NCI-H2227 (cell line): ENCODE measurements around the gene IRS2.

Experiments used
- DNase-seq: peaks from one replicate; lab custom pipeline; 2025; ENCODE audit not compliant: unreplicated experiment; lab: John Stamatoyannopoulos, UW

Gene IRS2

DNA sequence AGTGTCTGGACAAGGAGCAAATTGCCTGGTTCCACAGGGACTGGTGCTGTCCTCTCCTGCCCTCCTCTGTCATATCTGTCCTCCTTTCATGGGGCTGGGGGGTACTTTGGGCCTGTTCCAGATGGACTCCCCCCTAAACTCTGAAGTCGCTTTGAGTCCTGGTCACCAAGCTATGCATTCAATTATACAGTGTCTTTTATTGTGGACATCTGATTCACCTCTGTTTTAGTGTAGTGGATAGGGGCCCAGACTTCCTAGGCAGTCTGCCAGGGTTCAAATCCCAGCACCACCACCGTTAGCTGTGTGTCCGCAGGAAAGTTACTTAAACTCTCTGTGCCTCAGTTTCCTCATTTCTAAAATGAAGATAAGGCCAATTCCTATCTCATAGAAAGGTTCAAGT lies 21.0 kb upstream of the IRS2 start:
- no peak for DNase-seq

DNA sequence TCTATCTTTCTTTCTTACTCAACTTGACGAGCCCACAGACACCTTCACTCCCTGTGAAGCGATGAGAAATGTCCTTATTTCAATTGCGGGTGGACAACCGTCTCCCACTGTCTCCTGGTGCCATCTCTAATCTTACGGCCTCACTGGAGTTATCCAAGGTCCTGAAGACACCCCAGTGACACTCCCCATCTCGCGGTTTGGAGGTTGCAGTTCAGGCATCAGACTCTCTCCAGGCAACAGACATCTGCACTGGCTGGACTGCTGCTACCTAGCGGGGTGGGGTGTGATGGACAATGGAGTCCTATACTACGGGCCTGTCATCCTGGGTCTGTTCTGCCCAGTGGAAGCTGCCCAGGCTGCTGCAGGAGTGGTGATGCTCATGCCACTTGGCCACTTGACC lies 18.3 kb upstream of the IRS2 start:
- DNase-seq = no peak

DNA sequence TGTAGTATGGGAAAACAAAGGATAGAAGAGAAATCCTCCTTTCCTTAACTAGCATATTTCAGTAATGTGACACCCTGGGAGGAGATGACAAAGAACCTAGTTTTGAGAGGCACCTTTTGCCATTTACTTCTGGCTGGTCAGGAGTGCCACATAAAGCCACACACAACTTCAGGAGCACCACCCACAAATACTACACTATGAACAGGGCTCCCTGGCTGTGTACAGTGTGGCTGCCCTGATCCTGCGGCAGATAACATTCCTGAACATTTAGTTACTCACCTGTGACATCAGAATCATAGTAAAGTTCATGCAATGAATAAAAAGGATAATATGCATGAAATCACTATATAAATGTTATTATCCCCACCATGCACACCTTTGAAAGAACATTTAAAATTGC lies 17.4 kb upstream of the IRS2 start:
- no peak for DNase-seq

DNA sequence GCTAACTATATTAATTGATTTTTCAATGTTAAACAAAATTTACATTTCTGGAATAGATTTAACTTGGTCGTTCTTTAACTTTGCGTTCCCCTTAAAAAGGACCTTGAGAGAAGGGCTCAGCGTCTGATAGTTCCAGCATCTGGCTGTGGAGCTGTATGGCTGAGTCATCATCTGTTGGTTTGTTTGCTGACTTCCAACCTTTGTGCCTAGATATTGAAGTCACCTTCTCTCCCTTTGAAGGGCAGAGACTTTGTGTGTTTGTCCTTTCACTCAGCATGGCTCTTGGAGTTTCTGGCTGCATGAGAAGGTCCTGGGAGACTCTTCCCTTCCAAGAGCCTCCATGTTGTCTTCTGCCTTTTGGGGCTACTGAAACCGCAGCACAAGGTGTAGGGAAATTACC lies 16.6 kb upstream of the IRS2 start:
- no peak for DNase-seq

DNA sequence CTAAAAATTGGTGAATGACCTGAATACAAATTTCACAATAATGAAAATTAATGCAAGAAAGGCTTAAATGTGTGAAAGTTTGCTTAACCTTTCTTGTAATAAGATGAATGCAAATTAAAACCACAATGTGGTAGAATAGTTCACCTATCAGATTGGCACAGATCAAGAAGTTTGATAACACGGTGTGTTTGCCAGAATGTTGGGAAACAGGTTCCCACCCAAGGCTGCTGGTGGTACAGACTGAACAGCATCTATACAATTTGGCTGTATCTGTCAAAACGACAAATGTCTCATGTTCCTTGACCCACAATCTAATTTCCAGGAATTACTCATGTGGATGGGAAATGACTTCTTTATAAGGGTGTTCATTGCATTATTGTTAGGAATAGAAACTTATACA lies 8.6 kb upstream of the IRS2 start:
- DNase-seq = no peak

DNA sequence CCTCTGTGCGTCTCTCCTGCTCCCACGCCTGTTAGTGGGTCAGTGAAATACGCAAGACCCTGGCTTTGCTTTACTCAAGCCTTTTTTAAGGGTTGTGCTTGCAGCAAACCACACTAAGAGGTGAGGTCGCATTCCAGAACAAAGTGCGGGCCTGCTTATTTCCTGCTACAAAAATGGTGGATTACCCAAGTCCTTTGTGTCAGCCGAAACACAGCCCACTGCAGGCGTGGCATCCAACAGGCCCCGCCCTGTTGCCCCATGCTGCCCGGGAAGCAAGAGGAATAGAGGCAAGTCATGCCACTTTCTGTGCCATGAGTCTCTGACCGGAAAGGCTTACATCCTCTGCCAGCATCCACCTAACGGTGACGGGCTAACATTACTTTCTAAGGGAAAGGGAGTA lies 7.7 kb upstream of the IRS2 start:
- DNase-seq = no peak

DNA sequence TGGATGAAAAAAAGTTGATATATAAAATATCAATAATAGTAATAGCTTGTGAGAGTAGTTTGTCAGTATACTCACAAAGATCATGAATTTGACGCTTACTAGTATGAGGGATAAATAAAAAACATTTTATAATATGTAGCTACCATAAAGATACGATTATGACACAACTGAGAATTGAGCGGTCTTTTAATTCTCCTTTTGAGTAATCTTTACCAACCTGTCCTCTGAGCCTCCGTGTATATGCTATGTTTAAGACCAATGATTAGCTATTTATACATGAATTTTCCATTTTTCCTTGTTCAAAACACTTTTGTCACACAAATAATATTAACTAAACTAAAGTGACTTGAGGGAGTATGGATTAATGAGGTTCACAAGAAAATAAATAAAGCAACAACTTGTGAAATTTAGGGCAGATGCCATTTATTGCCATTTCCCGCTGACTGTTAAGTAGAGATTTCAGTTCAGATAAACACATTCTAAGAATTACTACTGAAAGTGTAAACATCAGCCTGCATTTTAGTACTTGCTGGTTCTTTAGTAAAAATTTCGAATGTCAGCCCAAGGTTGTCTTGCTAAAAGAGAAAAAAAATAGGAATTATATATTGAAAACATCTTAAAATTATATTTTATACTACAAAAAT lies 6.2 kb upstream of the IRS2 start:
- no peak for DNase-seq

DNA sequence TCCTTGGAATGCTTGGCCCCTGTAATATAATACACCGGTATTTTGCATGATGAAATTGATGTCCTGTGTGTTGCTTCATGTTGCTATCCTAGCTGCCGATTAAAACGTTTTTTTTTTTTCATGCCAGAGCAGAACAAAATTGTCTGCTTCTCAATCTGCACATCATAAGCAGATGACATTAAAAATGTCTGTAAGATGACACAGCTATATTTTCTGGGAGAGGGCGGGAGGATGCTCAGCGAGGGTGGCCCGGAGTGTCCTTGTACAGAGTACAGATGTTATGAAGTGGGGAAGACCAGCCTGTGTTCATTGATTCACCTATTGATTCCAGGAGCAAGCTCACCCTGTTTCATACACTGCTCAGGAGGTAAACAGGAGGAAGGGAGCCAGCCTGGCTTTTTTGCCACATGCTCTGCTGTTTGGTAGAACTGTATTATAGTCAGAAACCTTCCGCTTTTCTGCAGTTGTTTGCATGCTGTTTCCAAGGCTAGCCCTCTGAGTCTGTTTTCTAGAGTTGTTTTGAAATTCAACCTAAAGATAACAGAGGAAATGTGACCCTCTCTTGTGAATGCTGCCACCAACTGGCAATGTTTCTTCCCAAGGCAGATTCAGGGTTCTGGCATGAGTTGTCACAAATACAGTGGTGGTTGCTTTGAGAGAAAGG lies 4.7 kb upstream of the IRS2 start:
- peak; percentile 14 for DNase-seq

DNA sequence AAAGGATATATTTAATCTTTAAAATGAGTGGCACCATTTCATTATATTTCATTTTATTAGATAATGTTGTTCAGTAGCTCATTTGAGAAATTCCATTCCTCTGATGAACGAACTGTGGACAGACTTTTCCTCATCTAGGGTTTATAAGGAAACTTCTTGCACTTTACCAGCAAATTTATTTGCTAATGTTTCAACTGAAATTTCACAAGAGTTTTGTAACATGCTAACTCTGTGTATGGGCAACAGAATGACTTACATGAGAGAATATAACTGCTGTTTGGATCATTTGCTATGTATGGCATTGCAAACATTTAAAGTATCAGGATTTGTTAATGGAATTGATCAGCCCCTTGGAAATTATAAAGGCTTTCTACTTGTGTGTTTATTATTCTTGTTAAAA lies 3.7 kb upstream of the IRS2 start:
- no peak for DNase-seq

DNA sequence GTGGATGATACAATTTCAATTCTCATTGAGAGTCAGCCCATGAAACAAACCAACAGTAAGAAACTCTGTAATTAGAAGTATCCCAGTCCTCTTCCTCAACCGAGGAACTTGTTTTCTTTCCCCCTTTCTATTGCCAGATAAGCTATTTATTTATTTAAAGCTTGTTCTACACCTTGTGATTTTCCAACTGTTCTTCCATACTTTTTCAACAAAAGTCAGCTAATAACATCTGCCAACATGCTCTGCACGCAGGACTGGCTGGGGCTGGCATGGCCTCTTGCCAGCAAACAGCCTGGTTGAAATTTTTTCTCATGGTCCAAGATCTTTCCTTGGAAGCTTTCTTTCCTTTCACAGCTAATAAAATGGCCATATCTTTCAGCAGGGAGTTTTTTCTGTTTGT lies 2.9 kb upstream of the IRS2 start:
- no peak for DNase-seq

DNA sequence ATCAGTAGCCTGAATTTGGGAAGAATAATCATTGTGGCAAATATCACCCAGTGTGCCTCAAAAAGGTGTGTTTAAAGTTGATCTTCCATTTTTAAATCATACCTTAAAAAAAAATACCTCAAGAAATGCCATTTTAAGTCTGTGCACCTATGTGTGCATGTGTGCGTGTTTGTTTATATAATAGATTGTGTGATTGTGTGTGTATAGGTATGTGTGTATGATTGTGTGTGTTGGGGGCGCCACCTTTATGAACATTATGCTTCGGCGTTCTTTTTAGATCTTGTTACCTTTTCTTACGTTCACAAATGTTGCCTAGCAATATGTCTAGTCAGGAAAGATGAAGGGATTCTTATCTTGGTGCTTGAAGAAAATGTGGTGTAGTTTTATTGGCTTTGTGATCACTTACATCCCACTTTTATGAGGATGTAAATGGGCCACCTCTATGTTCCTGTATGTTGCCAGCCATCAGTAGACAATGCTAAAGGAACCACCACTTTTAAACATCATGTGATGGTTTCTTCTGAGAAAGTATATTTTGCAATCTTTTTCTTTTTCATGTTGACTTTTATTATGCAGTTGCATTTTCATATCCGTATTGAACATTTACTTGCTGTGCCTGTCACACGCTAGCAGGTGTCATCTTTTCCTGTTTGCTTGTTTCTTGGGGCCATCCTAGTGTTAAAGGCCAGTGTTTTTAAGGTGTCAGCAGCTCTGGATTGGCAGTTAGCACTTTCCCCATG lies 2.2 kb upstream of the IRS2 start:
- no peak for DNase-seq

DNA sequence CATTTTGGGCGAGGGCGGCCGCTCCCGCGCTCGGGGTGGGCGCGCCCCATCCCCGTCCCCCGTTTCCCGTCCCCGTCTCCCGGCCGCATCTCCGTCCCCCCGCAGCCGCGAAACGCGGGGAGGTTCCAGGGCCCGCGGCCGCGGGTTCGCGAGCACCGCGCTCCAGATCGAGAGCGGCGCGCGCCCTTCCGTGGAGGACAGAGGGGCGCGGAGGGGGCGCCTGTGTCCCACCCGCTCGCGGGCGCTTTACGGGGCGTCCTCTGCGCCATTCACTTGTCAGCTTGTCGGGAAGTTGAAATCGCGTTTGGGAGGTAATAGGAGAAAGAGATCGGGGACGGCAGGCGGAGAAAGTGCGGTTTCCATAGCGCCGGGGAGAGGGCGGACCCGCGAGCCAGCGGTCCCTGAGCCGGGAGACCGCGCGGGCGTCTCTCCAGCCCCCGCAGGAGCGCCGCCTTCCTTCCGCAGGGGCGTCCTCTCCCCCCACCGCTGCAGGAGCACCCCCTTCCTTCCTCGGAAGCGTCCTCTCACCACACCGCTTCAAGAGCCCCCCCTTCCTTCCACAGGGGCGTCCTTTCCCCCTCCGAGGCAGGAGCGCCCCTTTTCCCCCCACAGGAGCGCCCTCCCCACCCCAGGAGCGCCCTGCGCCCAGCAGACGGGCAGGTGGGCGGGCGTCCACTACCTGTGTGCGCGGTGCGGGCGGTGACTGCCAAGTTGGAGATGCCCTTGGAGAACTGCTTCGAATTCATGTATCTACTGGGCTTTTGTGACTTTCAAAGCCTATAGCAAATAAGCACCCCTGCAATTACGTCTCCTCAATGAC lies 962 bp upstream of the IRS2 start:
- DNase-seq = peak; percentile 64

DNA sequence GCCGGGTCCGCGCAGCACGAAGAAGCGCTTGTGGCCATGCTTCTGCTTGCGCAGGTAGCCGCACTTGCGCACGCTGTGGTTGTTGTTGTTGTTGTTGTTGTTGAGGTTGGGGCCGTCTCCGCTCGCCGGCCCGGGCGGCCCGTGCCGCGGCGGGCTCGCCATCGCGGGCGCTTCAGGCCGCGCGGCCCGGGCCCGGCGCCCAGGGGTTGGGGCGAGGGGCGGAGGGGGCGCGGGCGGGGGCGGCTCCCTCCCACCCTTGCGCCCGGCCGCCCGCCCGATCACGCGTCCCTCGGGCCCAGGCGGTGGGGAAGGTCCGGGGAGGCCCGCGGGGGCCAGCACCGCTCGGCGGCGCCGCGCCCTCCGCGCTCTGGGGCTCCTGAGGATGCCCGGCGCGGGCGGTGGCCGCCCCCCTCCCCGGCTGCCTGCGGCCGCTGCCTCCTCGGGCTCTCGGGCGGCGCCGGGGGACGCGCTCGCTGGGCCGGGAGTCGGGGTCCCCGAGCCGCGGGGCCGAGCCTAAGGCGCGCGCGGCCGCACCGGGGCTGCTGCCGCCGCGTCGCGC lies 412 bp downstream of the IRS2 start:
- peak; percentile 64 for DNase-seq

DNA sequence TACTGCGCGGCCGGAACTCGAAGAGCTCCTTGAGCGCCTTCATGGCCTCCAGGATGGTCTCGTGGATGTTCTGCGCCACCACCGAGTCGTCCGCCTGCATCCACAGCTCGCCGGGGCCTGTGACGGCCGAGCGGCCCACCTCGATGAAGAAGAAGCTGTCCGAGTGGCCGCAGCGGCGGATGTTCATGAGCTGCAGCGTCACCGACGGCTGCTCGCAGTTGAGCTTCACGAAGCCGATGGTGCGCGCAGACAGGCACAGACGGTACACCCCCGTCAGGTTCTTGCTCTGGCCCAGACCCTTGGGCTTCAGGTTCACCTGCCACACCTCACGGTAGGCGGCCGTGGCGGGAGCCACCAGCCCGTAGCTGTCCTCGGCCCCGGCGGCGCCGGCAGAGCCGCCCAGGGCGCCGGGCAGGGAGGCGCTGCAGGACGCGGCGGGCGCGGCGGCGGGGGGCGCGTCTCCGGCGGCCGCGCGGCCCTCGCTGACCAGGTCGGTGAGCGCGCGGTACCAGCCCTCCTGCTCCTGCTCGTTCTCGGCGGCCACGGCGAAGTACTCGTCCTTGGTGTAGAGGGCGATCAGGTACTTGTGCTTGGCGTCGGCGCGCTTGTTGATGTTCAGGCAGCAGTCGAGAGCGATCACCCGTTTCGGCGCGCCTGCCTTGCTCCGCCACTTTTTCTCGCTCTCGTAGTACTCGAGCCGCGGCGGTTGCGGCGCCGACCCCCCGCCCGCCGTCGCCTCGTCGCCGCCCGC lies 1.1 kb downstream of the IRS2 start:
- DNase-seq = peak; percentile 48

DNA sequence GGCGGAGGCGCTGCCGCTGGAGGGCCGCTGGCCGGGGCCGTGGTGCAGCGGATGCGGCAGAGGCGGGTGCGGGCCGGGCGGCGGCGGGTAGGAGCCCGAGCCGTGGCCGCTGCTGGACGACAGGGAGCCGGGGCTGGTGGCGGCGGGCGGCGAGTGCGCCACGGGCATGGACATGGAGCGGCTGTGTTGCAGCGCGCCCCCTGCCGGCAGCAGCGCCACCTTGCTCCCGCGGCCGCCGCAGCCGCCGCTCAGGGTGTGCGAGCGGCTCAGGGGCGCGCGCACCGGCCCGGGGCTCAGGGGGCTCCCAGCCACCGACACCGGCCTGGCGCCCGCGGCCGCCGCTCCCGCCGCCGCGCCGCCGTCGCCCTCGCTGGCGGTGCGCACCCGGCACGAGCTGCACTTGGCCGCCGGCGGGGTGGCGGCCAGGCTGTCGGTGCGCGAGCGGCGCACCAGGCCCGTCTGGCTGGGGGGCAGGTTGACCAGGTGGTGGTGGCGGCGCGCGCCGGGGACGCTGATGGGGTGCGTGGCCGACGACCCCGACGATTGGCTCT lies 1.7 kb downstream of the IRS2 start:
- DNase-seq = peak; percentile 75

DNA sequence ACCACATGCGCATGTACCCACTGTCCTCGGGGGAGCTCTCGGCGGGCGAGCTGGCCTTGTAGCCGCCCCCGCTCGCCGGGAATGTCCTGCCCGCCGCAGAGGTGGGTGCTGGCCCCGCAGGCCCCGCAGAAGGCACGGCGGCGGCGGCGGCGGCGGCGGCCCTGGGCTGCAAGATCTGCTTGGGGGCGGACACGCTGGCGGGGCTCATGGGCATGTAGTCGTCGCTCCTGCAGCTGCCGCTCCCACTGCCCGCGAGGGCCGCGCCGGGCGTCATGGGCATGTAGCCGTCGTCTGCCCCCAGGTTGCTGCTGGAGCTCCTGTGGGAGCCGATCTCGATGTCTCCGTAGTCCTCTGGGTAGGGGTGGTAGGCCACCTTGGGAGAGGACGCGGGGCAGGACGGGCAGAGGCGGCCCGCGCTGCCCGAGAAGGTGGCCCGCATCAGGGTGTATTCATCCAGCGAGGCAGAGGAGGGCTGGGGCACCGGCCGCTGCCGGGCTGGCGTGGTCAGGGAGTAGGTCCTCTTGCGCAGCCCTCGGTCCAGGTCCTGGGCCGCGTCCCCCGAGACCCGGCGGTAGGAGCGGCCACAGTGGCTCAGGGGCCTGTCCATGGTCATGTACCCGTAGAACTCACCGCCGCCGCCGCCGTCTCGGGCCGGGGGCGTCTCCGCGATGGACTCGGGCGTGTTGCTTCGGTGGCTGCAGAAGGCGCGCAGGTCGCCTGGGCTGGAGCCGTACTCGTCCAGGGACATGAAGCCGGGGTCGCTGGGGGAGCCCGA lies 2.4 kb downstream of the IRS2 start:
- no peak for DNase-seq

DNA sequence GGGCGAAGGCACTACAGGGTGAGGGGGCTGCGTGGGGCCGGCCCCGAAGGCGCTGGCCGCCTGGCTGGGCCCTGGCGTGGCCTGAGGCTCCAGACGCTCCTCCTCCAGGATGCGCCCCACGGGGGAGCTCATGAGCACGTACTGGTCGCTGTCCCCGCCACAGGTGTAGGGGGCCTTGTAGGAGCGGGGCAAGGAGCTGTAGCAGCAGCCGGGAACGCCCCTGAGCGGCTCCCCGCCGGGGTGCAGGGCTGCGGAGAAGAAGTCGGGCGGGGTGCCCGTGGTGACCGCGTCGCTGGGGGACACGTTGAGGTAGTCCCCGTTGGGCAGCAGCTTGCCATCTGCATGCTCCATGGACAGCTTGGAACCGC lies 3.0 kb downstream of the IRS2 start:
- no peak for DNase-seq

DNA sequence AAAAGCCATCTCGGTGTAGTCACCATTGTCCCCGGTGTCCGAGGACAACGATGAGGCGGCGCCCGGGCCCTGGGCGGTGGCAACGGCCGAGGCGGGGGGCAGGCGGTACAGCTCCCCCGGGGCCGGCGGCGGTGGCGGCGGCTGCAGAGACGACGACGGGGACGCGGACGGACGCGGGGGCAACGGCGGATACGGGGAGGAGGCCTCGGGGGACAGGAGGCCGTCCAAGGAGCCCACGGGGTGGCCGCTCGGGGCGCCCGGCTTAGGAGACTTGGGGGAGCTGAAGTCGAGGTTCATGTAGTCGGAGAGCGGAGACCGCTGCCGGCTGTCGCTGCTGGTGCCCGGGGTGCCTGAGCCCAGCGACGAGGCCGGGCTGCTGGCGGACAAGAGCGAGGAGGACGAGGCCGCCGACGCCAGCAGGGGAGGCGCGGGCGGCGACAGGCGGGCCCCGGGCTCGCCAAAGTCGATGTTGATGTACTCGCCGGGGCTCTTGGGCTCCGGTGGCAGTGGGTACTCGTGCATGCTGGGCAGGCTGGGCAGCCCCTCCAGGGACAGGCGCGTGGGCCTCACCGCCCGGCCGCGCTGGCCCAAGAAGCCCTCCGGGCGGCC lies 3.5 kb downstream of the IRS2 start:
- DNase-seq = no peak
